Measurements from ENCODE around the gene FANCM.

FANCM gene

DNA sequence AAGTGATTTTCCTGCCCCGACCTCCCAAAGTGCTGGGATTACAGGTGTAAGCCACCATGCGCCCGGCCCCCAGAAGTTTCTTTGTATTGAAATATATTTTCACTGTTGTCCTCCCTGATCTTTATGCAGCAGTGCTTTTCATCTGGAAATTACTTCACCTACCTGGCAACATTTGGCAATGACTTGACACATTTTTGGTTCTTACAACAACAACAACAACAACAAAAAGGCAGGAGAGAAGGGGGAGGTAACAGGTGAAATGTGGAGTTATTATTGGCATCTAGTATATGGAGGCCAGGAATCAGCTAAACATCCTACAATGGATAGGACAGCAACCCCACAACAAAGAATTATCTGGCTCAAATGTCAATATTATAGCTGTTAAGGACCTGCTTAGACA lies 13.9 kb downstream of the FANCM start:
- Histone ChIP-seq H3K4me1 (ENCODE audit: control insufficient read depth, insufficient read depth, low read length) (no peaks in the 10 kb centered on the region), H3K27ac (ENCODE audit: extremely low read depth, low read depth, low read length) (no peak overlapping the region), H3K4me3 (ENCODE audit: low read depth, low read length) (no peak overlapping the region), H3K36me3 (ENCODE audit: control insufficient read depth in 2 of 2, insufficient read depth in 1 of 2, low read length in 2 of 2) (peaks cover 21 to 22% of the 10 kb centered on the region in 2 experiments), H3K9me3 (ENCODE audit: control insufficient read depth, insufficient read depth, low read depth, low read length) (no peaks in the 10 kb centered on the region)
- ChIA-PET CTCF (interaction anchor here (0.7 kb wide), 1 partner anchor 58 kb away, joined by 3 read pairs; no protein-coding TSS in a partner anchor), POLR2A (interaction anchor here (1.1 kb wide), 1 partner anchor 13 kb away, joined by 3 read pairs; no protein-coding TSS in a partner anchor)
- TF ChIP-seq ZNF175 (tag by site-specific recombination; IDR thresholded peaks at IDR 0.05): no peak
- no peak for TF ChIP-seq ZNF16 (tag by site-specific recombination; IDR thresholded peaks at IDR 0.05; ENCODE audit: low read depth)
- no peak for TF ChIP-seq TRIM28 (IDR thresholded peaks at IDR 0.05; ENCODE audit: borderline replicate concordance, low read length)
- TF ChIP-seq, protein P1, sequence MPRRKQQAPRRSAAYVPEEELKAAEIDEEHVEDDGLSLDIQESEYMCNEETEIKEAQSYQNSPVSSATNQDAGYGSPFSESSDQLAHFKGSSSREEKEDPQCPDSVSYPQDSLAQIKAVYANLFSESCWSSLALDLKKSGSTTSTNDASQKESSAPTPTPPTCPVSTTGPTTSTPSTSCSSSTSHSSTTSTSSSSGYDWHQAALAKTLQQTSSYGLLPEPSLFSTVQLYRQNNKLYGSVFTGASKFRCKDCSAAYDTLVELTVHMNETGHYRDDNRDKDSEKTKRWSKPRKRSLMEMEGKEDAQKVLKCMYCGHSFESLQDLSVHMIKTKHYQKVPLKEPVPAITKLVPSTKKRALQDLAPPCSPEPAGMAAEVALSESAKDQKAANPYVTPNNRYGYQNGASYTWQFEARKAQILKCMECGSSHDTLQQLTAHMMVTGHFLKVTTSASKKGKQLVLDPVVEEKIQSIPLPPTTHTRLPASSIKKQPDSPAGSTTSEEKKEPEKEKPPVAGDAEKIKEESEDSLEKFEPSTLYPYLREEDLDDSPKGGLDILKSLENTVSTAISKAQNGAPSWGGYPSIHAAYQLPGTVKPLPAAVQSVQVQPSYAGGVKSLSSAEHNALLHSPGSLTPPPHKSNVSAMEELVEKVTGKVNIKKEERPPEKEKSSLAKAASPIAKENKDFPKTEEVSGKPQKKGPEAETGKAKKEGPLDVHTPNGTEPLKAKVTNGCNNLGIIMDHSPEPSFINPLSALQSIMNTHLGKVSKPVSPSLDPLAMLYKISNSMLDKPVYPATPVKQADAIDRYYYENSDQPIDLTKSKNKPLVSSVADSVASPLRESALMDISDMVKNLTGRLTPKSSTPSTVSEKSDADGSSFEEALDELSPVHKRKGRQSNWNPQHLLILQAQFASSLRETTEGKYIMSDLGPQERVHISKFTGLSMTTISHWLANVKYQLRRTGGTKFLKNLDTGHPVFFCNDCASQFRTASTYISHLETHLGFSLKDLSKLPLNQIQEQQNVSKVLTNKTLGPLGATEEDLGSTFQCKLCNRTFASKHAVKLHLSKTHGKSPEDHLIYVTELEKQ (tag by site-specific recombination; IDR thresholded peaks at IDR 0.05; ENCODE audit: borderline replicate concordance): no peak
- no peak for TF ChIP-seq YY2 (tag by site-specific recombination; IDR thresholded peaks at IDR 0.05)
- TF ChIP-seq ZBTB17 (tag by site-specific recombination; IDR thresholded peaks at IDR 0.05): no peak
- TF ChIP-seq ZNF560 (tag by site-specific recombination; IDR thresholded peaks at IDR 0.05; ENCODE audit: borderline replicate concordance): no peak
- TF ChIP-seq MEIS1 (CRISPR knock-in tag; IDR thresholded peaks at IDR 0.05; ENCODE audit: borderline replicate concordance): no peak
- no peak for TF ChIP-seq ZNF416 (tag by site-specific recombination; IDR thresholded peaks at IDR 0.05)

- H3K36me3 ChIP-seq (ENCODE audit: control insufficient read depth in 2 of 2, insufficient read depth in 1 of 2, low read length in 2 of 2): peaks cover 15 to 22% of the 10 kb centered on the region in 2 experiments
- TF ChIP-seq, protein P2, sequence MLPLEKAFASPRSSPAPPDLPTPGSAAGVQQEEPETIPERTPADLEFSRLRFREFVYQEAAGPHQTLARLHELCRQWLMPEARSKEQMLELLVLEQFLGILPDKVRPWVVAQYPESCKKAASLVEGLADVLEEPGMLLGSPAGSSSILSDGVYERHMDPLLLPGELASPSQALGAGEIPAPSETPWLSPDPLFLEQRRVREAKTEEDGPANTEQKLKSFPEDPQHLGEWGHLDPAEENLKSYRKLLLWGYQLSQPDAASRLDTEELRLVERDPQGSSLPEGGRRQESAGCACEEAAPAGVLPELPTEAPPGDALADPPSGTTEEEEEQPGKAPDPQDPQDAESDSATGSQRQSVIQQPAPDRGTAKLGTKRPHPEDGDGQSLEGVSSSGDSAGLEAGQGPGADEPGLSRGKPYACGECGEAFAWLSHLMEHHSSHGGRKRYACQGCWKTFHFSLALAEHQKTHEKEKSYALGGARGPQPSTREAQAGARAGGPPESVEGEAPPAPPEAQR (tag by site-specific recombination; IDR thresholded peaks at IDR 0.05): no peak
- TF ChIP-seq ZNF629 (tag by site-specific recombination; IDR thresholded peaks at IDR 0.05): no peak
- TF ChIP-seq ZNF2 (tag by site-specific recombination; IDR thresholded peaks at IDR 0.05): no peak
- TF ChIP-seq ZBTB20 (tag by site-specific recombination; IDR thresholded peaks at IDR 0.05): no peak
- TF ChIP-seq ZNF692 (tag by site-specific recombination; IDR thresholded peaks at IDR 0.05): no peak
- TF ChIP-seq ZNF530 (tag by site-specific recombination; IDR thresholded peaks at IDR 0.05; ENCODE audit: low read depth): no peak
- TF ChIP-seq YY1 (tag by site-specific recombination; IDR thresholded peaks at IDR 0.05): no peak
- no peak for TF ChIP-seq ZNF626 (tag by site-specific recombination; IDR thresholded peaks at IDR 0.05)
- no peak for TF ChIP-seq KLF8 (tag by site-specific recombination; IDR thresholded peaks at IDR 0.05)
- no peak for TF ChIP-seq ZFP69B (tag by site-specific recombination; IDR thresholded peaks at IDR 0.05)
- no peak for TF ChIP-seq EGR2 (tag by site-specific recombination; IDR thresholded peaks at IDR 0.05; ENCODE audit: low read depth)
- TF ChIP-seq KLF10 (tag by site-specific recombination; IDR thresholded peaks at IDR 0.05): no peak
- no peak for TF ChIP-seq ZNF600 (tag by site-specific recombination; IDR thresholded peaks at IDR 0.05)
- no peak for TF ChIP-seq ZNF140 (tag by site-specific recombination; IDR thresholded peaks at IDR 0.05)
- TF ChIP-seq ZNF324 (tag by site-specific recombination; IDR thresholded peaks at IDR 0.05): no peak
- no peak for TF ChIP-seq ZNF571 (tag by site-specific recombination; IDR thresholded peaks at IDR 0.05)
- TF ChIP-seq GLI2 (tag by site-specific recombination; IDR thresholded peaks at IDR 0.05; ENCODE audit: borderline replicate concordance, low read depth): no peak
- TF ChIP-seq ZNF792 (tag by site-specific recombination; IDR thresholded peaks at IDR 0.05): no peak
- TF ChIP-seq ZNF621 (tag by site-specific recombination; IDR thresholded peaks at IDR 0.05): no peak
- no peak for TF ChIP-seq OSR2 (tag by site-specific recombination; IDR thresholded peaks at IDR 0.05)
- ChIA-PET CTCF (interaction anchor here (0.5 kb wide), 1 partner anchor 461 kb away, joined by 3 read pairs; no protein-coding TSS in a partner anchor), POLR2A (no interaction called here)
- H3K9me3 ChIP-seq (ENCODE audit: control insufficient read depth, insufficient read depth, low read depth, low read length): no peaks in the 10 kb centered on the region
- no peaks in the 10 kb centered on the region for H3K4me1 ChIP-seq (ENCODE audit: control insufficient read depth, insufficient read depth, low read length)
- no peak overlapping the region for H3K4me3 ChIP-seq (ENCODE audit: low read depth, low read length)
- no peak overlapping the region for H3K27ac ChIP-seq (ENCODE audit: extremely low read depth, low read depth, low read length)
Observed at GRCh38 chr14:45150386-45150890, 14.7 kb downstream of the FANCM start.

Measured in HEK293 (cell line).